Activated T-cell treated with anti-CD3 and anti-CD28 coated beads, Interleukin-2, amount 50 U/mL, for 4 hours (primary cell): ENCODE results near the gene TRAPPC11. TPM values are rescaled to one million over a fixed set of nuclear protein-coding genes. Genes with fewer than 3 reads are reported as not detected.
A peak's percentile ranks its signal among the peaks of the same experiment; 100 is the strongest.

Experiments used
- ATAC-seq, 2 donors: fragments of 200-7000 bp; cut with Tn5 transposase; one replicate each; pipeline ENCODE4 v1.10.0; 2021
- DNase-seq: peaks from one replicate; pipeline ENCODE4 v3.0.0-alpha.2; 2020
- H3K27me3 Mint-ChIP-seq: one replicate; pipeline ENCODE4 v1.8.0; 2021; ENCODE audit warnings: low read depth, mixed read lengths
- H3K36me3 Mint-ChIP-seq: one replicate; pipeline ENCODE4 v1.8.0; 2022; ENCODE audit warnings: mixed read lengths; ENCODE audit not compliant: insufficient read depth
- H3K4me1 Mint-ChIP-seq: one replicate; pipeline ENCODE4 v1.8.0; 2021; ENCODE audit warnings: low read depth, mixed read lengths
- H3K4me3 Mint-ChIP-seq: one replicate; pipeline ENCODE4 v1.8.0; 2021; ENCODE audit warnings: mild to moderate bottlenecking, moderate library complexity, mixed read lengths
- H3K9me3 Mint-ChIP-seq: one replicate; pipeline ENCODE4 v1.8.0; 2021; ENCODE audit warnings: mixed read lengths
- total RNA-seq, 3 donors: library from RNA; stranded (reverse); gene quantifications; one replicate each; pipeline ENCODE4 v1.2.1, GENCODE V29; 2021

TRAPPC11 gene
- total RNA-seq, 3 donors from 2014 or later = 21.2 to 24.3 (median 23.4) TPM

GRCh38 chr4:183631577-183632198 is 27.4 kb upstream of the TRAPPC11 start:
- Mint-ChIP-seq H3K9me3 (no peaks in the 10 kb centered on the region), H3K36me3 (no peaks in the 10 kb centered on the region), H3K4me3 (no peak overlapping the region), H3K4me1 (peaks cover 3% of the 10 kb centered on the region), H3K27me3 (peaks cover 2% of the 10 kb centered on the region)
- DNase-seq = no peak
- ATAC-seq = no peak

- ATAC-seq = no peak
- no peak for DNase-seq
- Mint-ChIP-seq H3K9me3 (no peaks in the 10 kb centered on the region), H3K4me1 (peaks cover 13% of the 10 kb centered on the region), H3K27me3 (peaks cover 2% of the 10 kb centered on the region), H3K36me3 (no peaks in the 10 kb centered on the region), H3K4me3 (no peak overlapping the region)
Measured at GRCh38 chr4:183632689-183633088, 26.4 kb upstream of the TRAPPC11 start.

- ATAC-seq = peak in 1 of 2 donors; percentile 41
- H3K4me3 Mint-ChIP-seq = no peak overlapping the region
Measured at GRCh38 chr4:183633476-183634400, 25.4 kb upstream of the TRAPPC11 start.

GRCh38 chr4:183635321-183635720 is 23.8 kb upstream of the TRAPPC11 start:
- no peaks in the 10 kb centered on the region for H3K9me3 Mint-ChIP-seq
- no peak for DNase-seq
- H3K4me1 Mint-ChIP-seq = peaks cover 13% of the 10 kb centered on the region
- H3K4me3 Mint-ChIP-seq = no peak overlapping the region
- H3K36me3 Mint-ChIP-seq = peaks cover 3% of the 10 kb centered on the region
- H3K27me3 Mint-ChIP-seq = no peaks in the 10 kb centered on the region
- no peak for ATAC-seq

More at GRCh38 chr4:183633476-183634400, 25.4 kb upstream of the TRAPPC11 start:
- no peaks in the 10 kb centered on the region for H3K9me3 Mint-ChIP-seq
- no peaks in the 10 kb centered on the region for H3K36me3 Mint-ChIP-seq
- no peak for DNase-seq
- no peaks in the 10 kb centered on the region for H3K27me3 Mint-ChIP-seq
- peaks cover 13% of the 10 kb centered on the region for H3K4me1 Mint-ChIP-seq

GRCh38 chr4:183635741-183636140 is 23.4 kb upstream of the TRAPPC11 start:
- ATAC-seq (no peak), DNase-seq (no peak)
- H3K36me3 Mint-ChIP-seq = peaks cover 3% of the 10 kb centered on the region
- no peaks in the 10 kb centered on the region for H3K9me3 Mint-ChIP-seq
- H3K27me3 Mint-ChIP-seq = no peaks in the 10 kb centered on the region
- H3K4me3 Mint-ChIP-seq = no peak overlapping the region
- H3K4me1 Mint-ChIP-seq = peaks cover 13% of the 10 kb centered on the region

- Mint-ChIP-seq H3K4me3 (no peak overlapping the region), H3K4me1 (peaks cover 13% of the 10 kb centered on the region), H3K36me3 (peaks cover 7% of the 10 kb centered on the region), H3K9me3 (no peaks in the 10 kb centered on the region), H3K27me3 (no peaks in the 10 kb centered on the region)
- ATAC-seq (no peak), DNase-seq (no peak)
Measured at GRCh38 chr4:183636503-183636902, 22.6 kb upstream of the TRAPPC11 start.

GRCh38 chr4:183636923-183637322 is 22.2 kb upstream of the TRAPPC11 start:
- DNase-seq (no peak), ATAC-seq (no peak)
- no peaks in the 10 kb centered on the region for H3K27me3 Mint-ChIP-seq
- no peak overlapping the region for H3K4me3 Mint-ChIP-seq
- peaks cover 7% of the 10 kb centered on the region for H3K36me3 Mint-ChIP-seq
- peaks cover 13% of the 10 kb centered on the region for H3K4me1 Mint-ChIP-seq
- H3K9me3 Mint-ChIP-seq = no peaks in the 10 kb centered on the region

GRCh38 chr4:183637461-183637860 is 21.6 kb upstream of the TRAPPC11 start:
- no peak overlapping the region for H3K4me3 Mint-ChIP-seq
- DNase-seq = no peak
- H3K36me3 Mint-ChIP-seq = peaks cover 7% of the 10 kb centered on the region
- no peaks in the 10 kb centered on the region for H3K27me3 Mint-ChIP-seq
- H3K9me3 Mint-ChIP-seq = no peaks in the 10 kb centered on the region
- peak; percentile 83 to 84 for ATAC-seq
- peaks cover 13% of the 10 kb centered on the region for H3K4me1 Mint-ChIP-seq

- Mint-ChIP-seq H3K36me3 (peaks cover 7% of the 10 kb centered on the region), H3K4me1 (peaks cover 12% of the 10 kb centered on the region), H3K27me3 (no peaks in the 10 kb centered on the region), H3K4me3 (no peak overlapping the region), H3K9me3 (no peaks in the 10 kb centered on the region)
- ATAC-seq (no peak), DNase-seq (no peak)
Measured at GRCh38 chr4:183638436-183638835, 20.7 kb upstream of the TRAPPC11 start.

- no peak for DNase-seq
- no peak for ATAC-seq
- Mint-ChIP-seq H3K9me3 (no peaks in the 10 kb centered on the region), H3K4me3 (no peak overlapping the region), H3K27me3 (no peaks in the 10 kb centered on the region), H3K36me3 (peaks cover 10% of the 10 kb centered on the region), H3K4me1 (peaks cover 11% of the 10 kb centered on the region)
Measured at GRCh38 chr4:183639291-183639690, 19.8 kb upstream of the TRAPPC11 start.

GRCh38 chr4:183645326-183645725 is 13.8 kb upstream of the TRAPPC11 start:
- H3K36me3 Mint-ChIP-seq = peaks cover 11% of the 10 kb centered on the region
- no peaks in the 10 kb centered on the region for H3K9me3 Mint-ChIP-seq
- H3K4me3 Mint-ChIP-seq = no peak overlapping the region
- no peaks in the 10 kb centered on the region for H3K4me1 Mint-ChIP-seq
- no peaks in the 10 kb centered on the region for H3K27me3 Mint-ChIP-seq
- DNase-seq (no peak), ATAC-seq (no peak)

- Mint-ChIP-seq H3K9me3 (no peaks in the 10 kb centered on the region), H3K36me3 (peaks cover 13% of the 10 kb centered on the region), H3K4me3 (peak overlapping the region; percentile 94), H3K27me3 (no peaks in the 10 kb centered on the region), H3K4me1 (peaks cover 25% of the 10 kb centered on the region)
- ATAC-seq (no peak), DNase-seq (no peak)
Measured at GRCh38 chr4:183657564-183657963, 1.5 kb upstream of the TRAPPC11 start.

- H3K9me3 Mint-ChIP-seq = no peaks in the 10 kb centered on the region
- no peaks in the 10 kb centered on the region for H3K27me3 Mint-ChIP-seq
- H3K4me3 Mint-ChIP-seq = peak overlapping the region; percentile 94
- H3K4me1 Mint-ChIP-seq = peaks cover 25% of the 10 kb centered on the region
- ATAC-seq (no peak), DNase-seq (peak; percentile 7)
- peaks cover 6% of the 10 kb centered on the region for H3K36me3 Mint-ChIP-seq
Measured at GRCh38 chr4:183658362-183659028, 598 bp upstream of the TRAPPC11 start.

GRCh38 chr4:183659872-183660242 is 764 bp downstream of the TRAPPC11 start:
- ATAC-seq (no peak), DNase-seq (no peak)
- Mint-ChIP-seq H3K36me3 (peaks cover 6% of the 10 kb centered on the region), H3K4me1 (peaks cover 29% of the 10 kb centered on the region), H3K9me3 (no peaks in the 10 kb centered on the region), H3K27me3 (no peaks in the 10 kb centered on the region), H3K4me3 (peak overlapping the region; percentile 94)
